Putamen (tissue), 1 donor: ENCODE measurements around the gene PADI6.

Experiments
- DNase-seq: peaks from one replicate; pipeline ENCODE4 v3.0.0-alpha.2; 2016; ENCODE audit warnings: low spot score

PADI6 gene

GRCh38 chr1:17436380-17437174 is 64.6 kb downstream of the PADI6 start:
- no peak for DNase-seq

DNA sequence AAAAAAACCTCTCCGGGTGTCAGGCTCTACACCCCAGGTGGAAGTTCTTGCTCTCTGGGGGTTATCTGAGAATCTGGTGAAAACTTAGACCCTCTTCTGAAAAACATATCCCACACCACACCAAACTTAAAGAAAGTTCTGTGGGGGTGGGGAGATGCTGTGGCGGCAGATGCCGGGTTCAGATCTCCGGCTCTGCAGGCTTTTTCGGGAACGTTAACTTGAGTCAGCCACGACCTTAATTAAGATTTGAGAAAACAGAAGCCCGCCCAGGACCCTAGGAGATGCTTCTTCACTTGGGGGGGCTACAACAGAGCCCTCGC is 65.2 kb downstream of the PADI6 start:
- DNase-seq, result no peak

DNA sequence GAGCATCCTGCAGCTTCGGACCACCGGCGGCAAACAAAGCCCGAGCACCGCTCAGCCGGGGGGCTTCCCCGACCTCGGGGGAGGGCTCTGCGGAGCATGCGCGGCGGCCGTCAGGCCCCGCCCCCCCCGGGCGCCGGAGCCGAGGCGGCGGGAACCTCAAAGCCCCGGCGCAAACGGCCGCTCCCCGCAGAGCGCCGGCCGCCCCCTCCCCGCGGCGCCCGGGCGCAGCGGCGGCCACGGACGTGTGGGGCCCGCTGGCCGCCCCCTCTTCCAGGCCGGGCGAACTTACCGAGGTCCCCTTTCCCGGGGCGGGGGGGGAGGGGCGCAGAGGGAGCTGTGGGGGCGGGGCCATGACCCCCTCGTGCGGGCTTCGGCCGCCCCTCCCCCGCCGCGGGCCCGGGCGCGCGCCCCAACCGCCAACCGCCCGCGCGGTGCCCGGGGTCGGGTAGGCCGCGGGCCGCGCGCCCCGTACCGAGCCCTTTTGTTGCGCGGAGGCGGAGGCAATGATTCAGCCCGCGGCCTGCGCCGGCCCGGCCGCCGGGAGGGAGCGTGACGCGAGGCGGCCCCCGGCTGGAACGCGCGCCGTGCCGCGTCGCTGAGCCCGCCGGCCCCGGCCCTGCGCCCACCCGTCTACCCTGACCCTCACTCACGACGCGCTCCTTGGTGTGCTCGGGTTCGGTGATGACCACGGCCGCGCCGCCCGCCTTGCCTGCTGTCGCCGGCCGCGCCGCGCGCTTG is 65.8 kb downstream of the PADI6 start:
- peak; percentile 55 for DNase-seq

DNA sequence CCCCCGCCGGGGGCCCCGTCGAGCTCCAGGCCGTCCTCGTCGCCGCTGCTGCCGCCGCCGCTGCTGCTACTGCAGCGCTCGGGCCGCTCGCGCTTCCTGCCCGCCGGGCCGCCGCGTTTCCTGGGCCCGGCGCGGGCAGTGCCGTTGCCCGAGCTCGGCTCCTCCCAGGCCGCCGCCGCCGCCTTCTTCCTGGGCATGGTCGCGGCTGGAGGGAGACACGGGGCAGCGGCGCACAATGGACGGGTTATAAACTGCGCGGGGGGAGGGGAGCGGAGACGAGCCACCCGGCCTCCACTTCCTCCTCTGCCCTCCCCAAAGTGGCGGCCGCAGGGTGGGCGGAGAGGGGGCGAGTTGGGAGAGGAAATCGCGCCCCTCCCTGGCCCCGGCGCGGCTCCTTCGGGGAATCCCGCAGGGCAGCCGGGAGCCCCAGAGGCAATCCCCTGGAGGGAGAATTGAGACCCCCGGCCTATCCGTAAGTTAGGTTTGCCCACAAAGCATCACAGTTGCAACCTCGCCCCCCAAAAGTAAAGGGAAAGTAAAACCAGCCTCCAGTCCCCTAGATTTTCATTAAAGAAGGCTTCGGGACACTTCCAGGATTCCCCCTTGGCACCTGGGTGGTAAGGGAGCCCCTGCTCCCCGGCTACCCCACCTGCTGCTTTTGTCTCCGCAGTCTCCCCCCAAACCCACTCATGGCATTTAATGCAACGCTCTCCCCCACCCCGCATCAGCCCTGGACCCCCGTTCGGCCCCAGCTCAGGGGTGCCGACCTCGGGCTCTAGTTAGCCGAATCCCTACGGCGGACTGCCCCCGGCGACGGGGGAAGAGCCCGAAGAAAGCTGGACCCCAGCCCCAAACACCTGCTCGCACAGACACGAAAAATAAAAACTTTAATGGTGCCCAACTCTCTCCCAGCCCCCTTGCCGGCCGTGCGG is 66.6 kb downstream of the PADI6 start:
- DNase-seq, result peak; percentile 72

DNA sequence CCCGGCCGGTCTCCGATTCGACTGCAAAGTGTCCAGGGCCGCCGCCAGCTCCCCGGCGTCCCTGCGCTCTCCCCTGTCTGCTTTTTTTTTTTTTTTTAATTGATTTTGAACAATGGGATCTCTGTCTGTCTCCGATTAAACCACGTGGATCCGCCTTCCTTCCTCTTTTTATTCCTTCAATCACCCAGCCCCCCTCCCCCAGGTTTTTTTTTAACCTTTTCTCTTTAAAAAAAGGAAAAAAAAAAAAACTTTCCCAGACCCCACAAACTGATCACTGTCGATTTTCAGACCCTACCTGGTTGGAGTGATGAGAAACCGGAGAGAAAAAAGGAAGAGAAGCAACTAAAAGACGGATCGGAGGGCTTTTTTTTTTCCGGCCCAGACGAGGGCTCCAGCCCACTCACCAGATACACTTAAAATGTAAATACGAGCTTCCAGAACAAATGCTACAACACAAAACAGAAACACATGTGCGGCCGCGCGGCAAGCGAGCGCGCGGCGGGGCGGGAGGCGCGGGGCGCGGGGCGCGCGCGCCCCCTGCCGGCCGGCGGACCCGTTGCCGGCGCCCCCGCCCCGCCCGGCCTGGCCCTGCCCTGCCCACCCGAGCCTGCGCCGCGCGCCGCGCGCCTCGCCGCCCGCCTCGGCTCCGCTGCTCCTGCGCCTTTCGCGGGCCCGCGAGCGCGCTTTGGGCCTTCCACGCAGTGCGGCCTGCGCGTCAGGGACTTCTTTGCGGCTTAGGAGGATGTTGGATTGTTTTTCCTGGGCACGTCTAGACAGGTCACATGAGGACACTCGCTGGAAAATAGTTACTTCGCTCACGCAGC is 67.5 kb downstream of the PADI6 start, which contains the start of gene RCC2:
RCC2 (minus strand) TSS at position 428 of the 824 bp plus-strand sequence. CDS start 1,163 bp downstream, outside the sequence.
- peak; percentile 79 for DNase-seq

GRCh38 chr1:17440074-17440826 is 68.3 kb downstream of the PADI6 start:
- no peak for DNase-seq

- no peak for DNase-seq
Measured at GRCh38 chr1:17440827-17441168, 68.8 kb downstream of the PADI6 start.

DNA sequence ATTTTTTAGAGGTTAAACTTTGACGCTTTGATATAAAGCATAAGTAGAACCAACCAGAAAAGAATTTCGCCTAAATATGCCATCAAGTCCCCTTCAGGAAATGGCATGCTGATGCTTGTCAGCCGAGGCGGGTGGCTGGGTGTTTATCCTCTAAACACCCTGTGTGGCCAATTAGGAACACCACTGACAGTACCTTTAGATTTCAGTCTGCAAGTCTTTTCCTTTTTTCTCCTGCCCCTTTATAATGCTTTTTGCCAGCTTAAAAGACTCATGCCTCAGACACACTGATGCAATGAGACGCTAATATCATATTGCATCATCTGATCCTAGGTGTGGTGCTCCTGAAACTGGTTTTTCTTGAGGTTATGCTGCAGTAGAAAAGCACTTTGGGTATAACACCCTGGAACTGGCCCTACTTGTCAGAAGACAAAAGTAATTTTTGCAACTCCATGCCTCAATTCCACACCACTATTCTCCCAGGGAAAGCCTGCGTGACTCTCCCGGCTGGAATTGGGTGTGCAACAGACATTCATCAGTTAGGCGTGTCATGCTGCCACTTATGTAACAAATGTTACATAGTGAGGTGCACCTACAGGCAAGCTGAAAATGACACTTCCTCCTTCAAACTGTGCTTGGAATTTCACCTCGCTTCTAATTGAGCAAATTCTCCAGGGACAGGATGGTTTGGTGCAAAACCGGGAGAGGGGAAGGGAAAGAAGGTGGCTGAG is 69.4 kb downstream of the PADI6 start:
- DNase-seq, result peak; percentile 66

DNA sequence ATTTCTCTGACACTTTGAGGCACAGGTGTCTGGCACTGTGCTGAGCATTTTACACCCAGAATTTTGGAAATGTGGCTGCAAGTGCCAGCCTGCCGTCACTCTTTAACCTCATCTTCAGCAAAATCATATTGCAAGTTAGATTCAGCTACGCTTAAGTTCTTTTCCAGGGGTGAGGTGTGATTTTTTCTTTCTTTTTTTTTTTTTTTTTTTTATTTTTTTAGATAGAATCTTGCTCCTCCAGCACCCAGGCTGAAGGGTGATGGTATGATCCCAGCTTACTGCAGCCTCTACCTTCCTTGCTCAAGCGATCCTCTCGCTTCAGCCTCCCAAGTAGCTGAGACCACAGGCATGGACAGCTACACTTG is 70.0 kb downstream of the PADI6 start:
- no peak for DNase-seq

DNA sequence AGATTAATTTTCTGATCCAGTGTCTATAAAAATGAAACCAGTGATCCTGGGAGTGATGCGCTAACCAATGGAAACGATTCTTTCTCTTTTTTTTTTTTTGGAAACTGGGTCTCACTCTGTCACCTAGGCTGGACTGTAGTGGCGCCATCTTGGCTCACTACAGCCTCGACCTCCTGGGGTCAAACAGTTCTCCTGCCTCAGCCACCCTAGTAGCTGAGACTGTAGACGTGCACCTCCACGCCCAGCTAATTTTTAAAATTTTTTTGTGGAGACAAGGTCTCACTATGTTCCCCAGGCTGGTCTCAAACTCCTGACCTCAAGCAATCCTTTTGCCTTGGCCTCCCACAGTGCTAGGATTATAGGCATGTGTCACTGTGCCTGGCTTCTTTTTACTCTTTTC is 70.8 kb downstream of the PADI6 start:
- no peak for DNase-seq

- DNase-seq, result no peak
Measured at GRCh38 chr1:17447501-17447992, 75.6 kb downstream of the PADI6 start.
